RWPE2 (cell line): ENCODE data around the gene PLCB1.
"Not testable (repeated sequence)": the region's sequence is repeated elsewhere in the genome, so short reads cannot be mapped to it uniquely, and the experiment has no call there.

Experiments
- ATAC-seq: fragments of 200-7000 bp; cut with Tn5 transposase; 3 replicates; pipeline ENCODE4 v1.9.1; 2021; ENCODE audit warnings: low read depth
- DNase-seq: peaks from one replicate; pipeline ENCODE4 v3.0.0-alpha.2; 2020; ENCODE audit warnings: low spot score
- H3K27ac ChIP-seq: fragments of 450-650 bp; 2 replicates; pipeline ENCODE4 v1.5.1; 2017; ENCODE audit warnings: mild to moderate bottlenecking; ENCODE audit not compliant: poor library complexity, severe bottlenecking
- H3K27me3 ChIP-seq: fragments of 250-450 bp; sonication (Bioruptor Pico); 2 replicates; pipeline ENCODE4 v1.5.1; 2021; ENCODE audit warnings: mild to moderate bottlenecking, moderate library complexity; ENCODE audit not compliant: insufficient read depth, poor library complexity, severe bottlenecking
- H3K36me3 ChIP-seq: fragments of 250-450 bp; sonication (Bioruptor Pico); 2 replicates; pipeline ENCODE4 v1.5.1; 2020; ENCODE audit warnings: low read depth, mild to moderate bottlenecking, moderate library complexity
- H3K4me1 ChIP-seq: fragments of 250-450 bp; sonication (Bioruptor Pico); 2 replicates; pipeline ENCODE4 v1.5.1; 2021; ENCODE audit warnings: mild to moderate bottlenecking, moderate library complexity; ENCODE audit not compliant: insufficient read depth, poor library complexity, severe bottlenecking
- H3K4me3 ChIP-seq: fragments of 250-450 bp; sonication (Bioruptor Pico); 2 replicates; pipeline ENCODE4 v1.5.1; 2021; ENCODE audit warnings: mild to moderate bottlenecking, moderate library complexity; ENCODE audit not compliant: severe bottlenecking
- H3K9me3 ChIP-seq: fragments of 250-450 bp; sonication (Bioruptor Pico); 2 replicates; pipeline ENCODE4 v1.5.1; 2021; ENCODE audit warnings: mild to moderate bottlenecking, moderate library complexity; ENCODE audit not compliant: severe bottlenecking
- CTCF ChIP-seq: fragments of 450-650 bp; IDR thresholded peaks from one replicate; pipeline ENCODE4 v1.5.1; 2017; ENCODE audit warnings: mild to moderate bottlenecking, moderate library complexity; ENCODE audit not compliant: poor library complexity, severe bottlenecking

Gene PLCB1

GRCh38 chr20:8095648-8096572 is 36.2 kb upstream of the PLCB1 start:
- Histone ChIP-seq H3K9me3 (no peaks in the 10 kb centered on the region), H3K36me3 (no peaks in the 10 kb centered on the region), H3K4me3 (no peak overlapping the region), H3K27ac (peak overlapping the region; percentile 40), H3K4me1 (peaks cover 13% of the 10 kb centered on the region), H3K27me3 (no peaks in the 10 kb centered on the region)
- ATAC-seq: peak; percentile 74
- TF ChIP-seq CTCF: no peak
- no peak for DNase-seq

- TF ChIP-seq CTCF: no peak
- DNase-seq: no peak
- Histone ChIP-seq H3K4me1 (peaks cover 13% of the 10 kb centered on the region), H3K27me3 (no peaks in the 10 kb centered on the region), H3K27ac (no peak overlapping the region), H3K4me3 (no peak overlapping the region), H3K36me3 (no peaks in the 10 kb centered on the region), H3K9me3 (no peaks in the 10 kb centered on the region)
- ATAC-seq: no peak
Observed at GRCh38 chr20:8097307-8097706, 34.8 kb upstream of the PLCB1 start.

- TF ChIP-seq CTCF: no peak
- no peaks in the 10 kb centered on the region for H3K27me3 ChIP-seq
- no peak for ATAC-seq
- no peaks in the 10 kb centered on the region for H3K4me1 ChIP-seq
- no peaks in the 10 kb centered on the region for H3K9me3 ChIP-seq
- DNase-seq: no peak
- H3K36me3 ChIP-seq: no peaks in the 10 kb centered on the region
- no peak overlapping the region for H3K4me3 ChIP-seq
- no peak overlapping the region for H3K27ac ChIP-seq
Observed at GRCh38 chr20:8104252-8104651, 27.8 kb upstream of the PLCB1 start.

- not testable (repeated sequence) for H3K4me1 ChIP-seq, H3K36me3 ChIP-seq, ATAC-seq, H3K9me3 ChIP-seq, H3K27me3 ChIP-seq, DNase-seq
- peak overlapping the region; percentile 27 for H3K27ac ChIP-seq
- H3K4me3 ChIP-seq: peak overlapping the region; percentile 14
Observed at GRCh38 chr20:8114612-8115011, 17.5 kb upstream of the PLCB1 start.

- H3K4me3 ChIP-seq: no peak overlapping the region
- peaks cover 5% of the 10 kb centered on the region for H3K4me1 ChIP-seq
- TF ChIP-seq CTCF: no peak
- ATAC-seq (no peak), DNase-seq (no peak)
- H3K27ac ChIP-seq: peak overlapping the region; percentile 27
- no peaks in the 10 kb centered on the region for H3K36me3 ChIP-seq
- H3K27me3 ChIP-seq: peaks cover 2% of the 10 kb centered on the region
- H3K9me3 ChIP-seq: no peaks in the 10 kb centered on the region
Observed at GRCh38 chr20:8115436-8115835, 16.6 kb upstream of the PLCB1 start.
